RWPE1 (cell line): Measurements from ENCODE around the gene LRP1B.

Source experiments
- CTCF ChIA-PET: fragments of 350-600 bp; sonication (Branson Sonifier 250); formaldehyde crosslinking; extraction: SDS; loops from one replicate; lab custom pipeline; 2021; lab: Yijun Ruan, JAX
- POLR2A ChIA-PET: fragments of 400-600 bp; formaldehyde crosslinking; extraction: SDS; loops from one replicate; lab custom pipeline; 2020; ENCODE audit warnings: antibody characterized with exemption; ENCODE audit not compliant: low non-redundant PET; lab: Yijun Ruan, JAX
- DNase-seq: peaks from one replicate; pipeline ENCODE4 v3.0.0; 2012; ENCODE audit warnings: low spot score
- H3K27ac ChIP-seq: fragments of 450-650 bp; 2 replicates; pipeline ENCODE4 v1.5.1; 2017
- CTCF ChIP-seq: fragments of 450-650 bp; conservative IDR thresholded peaks from 2 replicates; pipeline ENCODE4 v1.5.1; 2017; ENCODE audit warnings: low read depth, mild to moderate bottlenecking

LRP1B gene

GRCh38 chr2:141676139-141676538 is 454.7 kb downstream of the LRP1B start:
- H3K27ac ChIP-seq: no peak overlapping the region
- ChIA-PET CTCF (interaction anchor here (0.8 kb wide), 1 partner anchor 281 kb away, joined by 4 read pairs; no protein-coding TSS in a partner anchor), POLR2A (no interaction called here)
- DNase-seq: no peak
- no peak for TF ChIP-seq CTCF

- no peak for TF ChIP-seq CTCF
- no peak overlapping the region for H3K27ac ChIP-seq
- ChIA-PET CTCF (no interaction called here), POLR2A (no interaction called here)
- no peak for DNase-seq
These were observed 464.6 kb downstream of the LRP1B start for GRCh38 chr2:141666191-141666590.

GRCh38 chr2:141660232-141660631 is 470.6 kb downstream of the LRP1B start:
- CTCF ChIA-PET: no interaction called here
- no peak for TF ChIP-seq CTCF

GRCh38 chr2:141654311-141654710 is 476.5 kb downstream of the LRP1B start:
- ChIA-PET POLR2A (no interaction called here), CTCF (no interaction called here)
- no peak overlapping the region for H3K27ac ChIP-seq
- no peak for TF ChIP-seq CTCF
- DNase-seq: no peak

More at GRCh38 chr2:141660232-141660631, 470.6 kb downstream of the LRP1B start:
- DNase-seq: no peak
- POLR2A ChIA-PET: no interaction called here
- no peak overlapping the region for H3K27ac ChIP-seq

GRCh38 chr2:141653184-141653583 is 477.6 kb downstream of the LRP1B start:
- H3K27ac ChIP-seq: no peak overlapping the region
- no peak for DNase-seq
- no peak for TF ChIP-seq CTCF
- POLR2A ChIA-PET: no interaction called here
- CTCF ChIA-PET: no interaction called here

- no peak for DNase-seq
- TF ChIP-seq CTCF: no peak
- CTCF ChIA-PET: no interaction called here
- no peak overlapping the region for H3K27ac ChIP-seq
- POLR2A ChIA-PET: no interaction called here
These were observed 478.5 kb downstream of the LRP1B start for GRCh38 chr2:141652308-141652707.

- POLR2A ChIA-PET: no interaction called here
- CTCF ChIA-PET: no interaction called here
- DNase-seq: no peak
- no peak overlapping the region for H3K27ac ChIP-seq
- TF ChIP-seq CTCF: no peak
These were observed 483.5 kb downstream of the LRP1B start for GRCh38 chr2:141647353-141647752.
